EH (cell line): Measurements from ENCODE around the gene ABI3BP.

Source experiments
- DNase-seq: peaks from one replicate; pipeline ENCODE4 v3.0.0-alpha.2; 2015; ENCODE audit warnings: low read depth

ABI3BP gene

DNA sequence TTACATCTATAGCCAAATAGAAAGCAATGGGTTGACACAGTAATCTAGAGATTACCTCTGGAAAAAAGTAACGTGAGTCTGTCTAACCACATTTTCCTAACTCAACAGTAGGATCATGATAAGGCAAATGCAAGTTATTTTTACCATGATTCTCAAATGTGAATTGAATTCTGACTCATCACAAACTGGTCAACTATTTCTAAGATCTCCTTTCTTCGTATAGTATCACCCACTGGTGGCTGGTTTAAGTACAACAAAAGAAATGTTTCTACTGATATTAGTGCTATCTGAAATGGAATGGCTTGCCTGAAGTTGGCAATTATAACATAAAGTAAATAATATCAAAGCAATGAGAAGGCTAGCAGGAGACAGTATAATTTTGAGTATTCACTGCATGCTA is 102.2 kb downstream of the ABI3BP start:
- DNase-seq = peak; percentile 59

DNA sequence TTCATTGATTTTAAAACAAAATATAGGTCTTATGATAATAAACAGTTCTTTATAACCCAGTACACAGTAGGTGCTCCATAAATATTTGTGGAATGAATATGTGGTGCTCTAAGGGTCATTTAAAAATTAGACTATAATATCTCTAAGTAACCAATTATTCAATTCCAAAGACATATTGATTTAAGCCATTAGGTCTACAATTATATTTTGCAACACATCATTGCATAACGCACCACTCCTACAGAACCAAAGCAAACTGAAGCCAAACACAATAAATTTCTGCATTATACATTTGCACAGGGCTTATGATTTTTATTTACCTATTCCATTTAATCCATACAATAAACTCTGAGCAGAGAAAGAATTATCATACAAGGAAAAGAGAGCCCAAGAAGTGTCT is 104.3 kb downstream of the ABI3BP start:
- DNase-seq = no peak

DNA sequence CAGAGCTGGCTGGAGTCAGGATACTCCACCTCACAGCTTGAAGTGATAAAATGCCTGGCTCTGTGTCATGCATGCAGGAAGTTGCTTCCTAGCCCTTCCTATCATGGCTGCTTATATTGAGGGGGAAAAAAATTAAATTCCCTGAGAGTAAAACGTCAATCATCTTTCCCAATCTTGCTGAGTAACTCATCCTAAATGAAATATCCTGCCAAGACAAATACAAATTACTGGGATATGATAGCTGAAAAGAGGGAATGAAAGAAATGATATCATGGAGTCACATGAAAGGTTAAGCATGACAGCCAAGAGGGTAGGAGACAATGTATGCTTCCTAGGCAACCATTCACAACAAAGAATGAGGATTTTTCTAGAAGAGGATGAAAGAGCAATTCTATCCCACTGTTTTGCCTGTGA is 110.6 kb downstream of the ABI3BP start:
- DNase-seq = peak; percentile 82

DNA sequence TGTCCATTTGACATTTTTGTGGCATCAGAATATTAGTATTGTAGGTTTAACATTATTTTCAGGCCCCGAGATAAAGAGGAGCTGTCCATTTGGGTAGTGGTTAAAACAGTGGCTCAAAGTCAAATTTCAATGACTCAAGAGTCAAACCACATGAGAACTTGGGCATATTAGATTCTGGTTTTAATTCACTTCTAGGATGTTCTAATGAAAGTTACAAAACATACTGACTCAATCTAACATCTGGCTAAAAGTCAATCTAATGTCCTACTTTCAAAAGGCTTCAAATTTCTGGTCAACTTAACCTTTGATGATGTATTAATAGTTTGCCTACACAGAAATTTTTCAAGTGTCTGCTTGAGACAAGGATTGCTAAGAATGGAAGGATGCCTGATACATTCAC is 112.4 kb downstream of the ABI3BP start:
- DNase-seq = peak; percentile 35

DNA sequence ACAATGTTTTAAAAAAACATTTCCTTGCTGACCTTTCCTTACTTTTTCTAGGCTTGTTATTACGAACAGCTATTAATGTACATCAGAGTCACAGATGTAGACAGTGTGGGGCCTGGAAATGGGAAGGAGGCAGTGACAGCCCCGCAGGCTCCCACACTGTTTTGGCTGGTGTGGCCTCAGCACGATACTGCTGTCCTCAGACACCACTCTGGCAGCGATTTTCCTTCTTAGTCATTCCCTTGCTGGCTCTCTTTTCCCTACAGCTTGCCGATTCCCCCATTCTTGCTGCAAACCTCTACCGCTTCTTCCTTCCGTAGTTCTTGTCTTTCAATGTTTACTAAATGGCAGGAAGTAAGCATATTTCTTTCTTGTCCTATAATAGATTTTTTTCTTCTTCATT is 113.1 kb downstream of the ABI3BP start:
- DNase-seq = peak; percentile 55

DNA sequence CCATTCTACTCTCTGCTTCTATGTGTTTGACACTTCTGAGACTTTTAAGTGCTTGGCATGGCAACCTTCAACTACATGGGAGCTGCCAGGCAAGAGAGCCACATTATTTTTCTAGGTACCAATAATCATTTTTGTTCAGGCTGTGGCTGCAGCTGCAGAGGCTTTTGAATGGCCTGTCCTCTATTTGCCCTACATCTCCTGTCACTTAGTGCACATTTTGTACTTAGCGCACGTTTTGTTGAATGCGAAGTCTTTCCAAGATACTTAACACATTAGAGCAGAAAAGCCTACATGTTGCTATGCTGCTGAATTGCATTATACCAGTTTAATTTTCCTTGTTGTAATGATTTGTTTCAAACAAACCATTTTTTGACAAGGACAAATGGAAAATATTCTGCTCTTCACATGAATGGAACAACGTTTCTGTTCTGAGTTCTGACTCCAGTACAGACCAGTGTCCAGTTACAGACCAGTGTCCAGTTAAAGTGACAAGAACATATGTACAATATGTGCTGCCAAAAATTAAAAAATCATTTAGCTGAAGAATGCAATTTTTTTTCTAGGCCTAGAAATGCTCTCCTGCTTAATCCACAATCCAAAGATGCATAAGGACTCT is 113.9 kb downstream of the ABI3BP start:
- DNase-seq = no peak

DNA sequence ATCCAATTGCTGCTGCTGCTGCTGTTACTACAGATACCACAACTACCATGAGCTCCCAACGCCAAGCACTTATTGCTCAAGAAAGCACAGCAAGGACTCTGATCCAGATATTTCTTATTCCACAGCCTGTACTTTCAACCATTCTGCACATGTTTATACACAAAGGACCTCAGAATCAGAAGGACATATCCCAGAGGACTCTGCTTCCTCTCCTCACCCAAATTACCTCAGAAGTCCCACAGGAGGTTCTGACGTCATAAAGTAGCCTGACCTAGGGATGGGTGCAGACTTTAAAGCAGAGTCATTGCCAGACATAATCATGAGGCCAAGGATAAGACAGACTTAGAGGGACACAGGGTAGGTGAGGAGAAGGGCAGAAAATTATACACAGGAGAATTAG is 115.9 kb downstream of the ABI3BP start:
- no peak for DNase-seq

DNA sequence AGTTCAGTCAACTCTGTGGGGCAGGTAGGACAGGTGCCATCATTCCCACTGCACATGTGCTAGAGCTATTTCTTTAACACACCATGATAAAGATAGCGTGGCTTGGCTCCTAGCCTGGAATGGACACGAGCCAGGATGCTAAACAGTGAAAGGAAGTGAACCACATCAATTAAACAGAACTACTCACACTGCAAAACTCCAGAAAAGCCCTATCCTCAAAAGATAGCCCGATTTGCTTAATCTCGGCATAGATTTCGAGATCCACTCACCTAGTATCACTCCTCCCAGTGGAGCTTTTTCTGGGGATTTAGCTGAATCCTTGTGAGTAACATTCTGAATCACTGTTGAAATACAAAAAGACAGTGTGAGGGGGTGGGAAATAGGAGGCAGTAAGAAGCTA is 118.0 kb downstream of the ABI3BP start:
- peak; percentile 84 for DNase-seq

DNA sequence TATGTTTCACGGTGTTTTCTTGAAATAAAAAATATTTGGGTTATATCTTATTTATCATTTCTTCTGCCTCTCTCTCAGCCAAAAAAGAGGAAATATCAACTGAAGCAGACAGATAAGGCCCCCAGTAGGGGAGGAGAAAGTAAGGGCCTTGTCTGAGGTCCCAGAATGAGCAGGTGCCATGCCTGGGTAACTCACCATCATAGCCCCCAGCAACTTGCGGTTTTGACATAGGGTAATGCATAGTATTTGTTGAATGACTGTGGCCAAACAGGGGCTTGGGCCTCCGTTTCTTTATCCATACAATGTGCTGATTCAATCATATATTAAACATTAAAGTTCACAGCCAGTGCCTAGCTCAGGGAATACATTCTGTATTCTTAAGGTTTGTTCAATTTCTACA is 119.6 kb downstream of the ABI3BP start:
- DNase-seq = no peak

DNA sequence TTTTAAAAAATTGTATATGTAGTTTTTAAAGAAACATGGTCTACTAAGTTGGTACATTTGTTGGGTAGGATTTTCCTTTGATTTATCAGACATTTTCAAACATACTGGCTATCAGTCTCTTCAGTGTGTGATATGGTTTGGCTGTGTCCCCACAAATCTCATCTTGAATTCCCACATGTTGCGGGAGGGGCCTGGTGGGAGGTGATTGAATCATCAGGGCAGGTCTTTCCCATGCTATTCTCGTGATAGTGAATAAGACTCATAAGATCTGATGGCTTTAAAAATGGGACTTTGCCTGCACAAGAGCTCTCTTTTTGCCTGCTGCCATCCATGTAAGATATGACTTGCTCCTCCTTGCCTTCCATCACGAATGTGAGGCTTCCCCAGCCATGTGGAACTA is 121.9 kb downstream of the ABI3BP start:
- no peak for DNase-seq

DNA sequence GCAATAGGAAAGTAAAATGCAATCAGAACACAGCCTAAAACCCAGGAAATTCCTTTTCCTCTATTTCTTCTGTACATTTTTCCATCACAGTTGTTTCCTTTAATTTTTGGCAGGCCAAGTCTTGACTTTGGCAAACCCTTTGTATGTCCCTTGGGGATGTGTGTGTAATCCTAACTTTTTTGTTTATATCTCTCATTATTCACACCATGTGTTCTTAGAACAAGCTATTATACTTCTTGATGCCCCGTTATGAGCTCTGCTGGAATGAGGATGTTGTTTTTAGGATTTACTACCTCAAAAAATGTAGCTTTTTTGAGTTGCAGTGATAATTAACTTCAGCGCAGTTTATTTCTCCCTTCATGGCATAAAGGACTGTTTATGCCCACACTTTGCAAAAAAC is 123.4 kb downstream of the ABI3BP start:
- peak; percentile 76 for DNase-seq

DNA sequence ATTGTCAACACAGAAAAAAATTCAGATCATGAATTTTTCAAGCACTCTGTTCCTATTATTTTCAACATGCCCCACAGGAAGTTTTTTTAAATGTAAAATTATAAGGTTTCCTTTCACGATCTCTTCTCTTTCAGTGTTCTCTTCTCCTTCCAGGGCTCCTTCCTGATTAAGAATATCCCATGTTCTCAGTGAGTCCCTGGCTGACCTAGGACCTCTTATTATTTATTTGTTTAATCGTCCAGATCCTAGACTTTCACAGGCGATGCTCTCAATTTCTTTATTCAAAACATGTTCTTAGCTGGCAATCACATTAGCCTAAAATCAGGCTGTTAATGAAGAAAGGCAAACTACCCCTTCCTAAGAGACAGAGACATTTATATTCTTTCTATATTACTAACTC is 124.3 kb downstream of the ABI3BP start:
- no peak for DNase-seq

DNA sequence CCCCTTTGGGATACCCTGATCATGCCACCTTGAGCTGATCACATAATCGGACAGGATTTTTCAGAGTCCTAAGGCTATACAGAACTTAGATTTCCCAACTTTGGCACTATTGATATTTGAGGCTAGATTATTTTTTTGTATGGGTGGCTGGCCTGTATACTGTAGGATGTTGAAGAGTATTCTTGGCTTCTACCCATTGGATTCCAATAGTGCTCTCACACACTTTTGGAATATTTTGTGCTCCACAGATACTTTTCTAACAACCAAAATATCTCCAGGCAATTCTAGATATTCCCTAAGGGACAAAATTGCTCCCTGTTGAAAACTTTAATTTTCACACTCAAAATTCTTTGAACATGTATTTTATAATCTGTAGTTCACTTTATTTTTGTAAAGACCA is 125.1 kb downstream of the ABI3BP start:
- DNase-seq = no peak

DNA sequence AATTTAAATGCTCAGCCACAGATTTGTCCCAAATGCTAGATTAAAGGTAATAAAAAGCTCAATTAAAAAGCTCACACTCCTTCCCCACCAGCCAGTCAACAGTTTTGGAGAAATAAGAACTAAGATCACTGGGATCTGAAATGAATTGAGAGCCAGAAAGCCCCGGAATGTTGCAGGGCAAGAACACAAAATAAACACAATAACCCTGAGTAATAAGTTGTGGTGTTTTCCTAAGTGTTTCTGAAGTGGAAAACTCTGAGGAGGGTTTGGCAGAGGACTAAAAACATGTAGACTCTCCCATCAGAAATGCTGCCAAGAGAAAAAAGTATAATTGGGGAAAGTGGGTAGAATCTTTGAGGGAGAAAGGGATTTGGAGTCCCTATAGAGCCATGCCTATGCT is 127.8 kb downstream of the ABI3BP start:
- DNase-seq = peak; percentile 69

DNA sequence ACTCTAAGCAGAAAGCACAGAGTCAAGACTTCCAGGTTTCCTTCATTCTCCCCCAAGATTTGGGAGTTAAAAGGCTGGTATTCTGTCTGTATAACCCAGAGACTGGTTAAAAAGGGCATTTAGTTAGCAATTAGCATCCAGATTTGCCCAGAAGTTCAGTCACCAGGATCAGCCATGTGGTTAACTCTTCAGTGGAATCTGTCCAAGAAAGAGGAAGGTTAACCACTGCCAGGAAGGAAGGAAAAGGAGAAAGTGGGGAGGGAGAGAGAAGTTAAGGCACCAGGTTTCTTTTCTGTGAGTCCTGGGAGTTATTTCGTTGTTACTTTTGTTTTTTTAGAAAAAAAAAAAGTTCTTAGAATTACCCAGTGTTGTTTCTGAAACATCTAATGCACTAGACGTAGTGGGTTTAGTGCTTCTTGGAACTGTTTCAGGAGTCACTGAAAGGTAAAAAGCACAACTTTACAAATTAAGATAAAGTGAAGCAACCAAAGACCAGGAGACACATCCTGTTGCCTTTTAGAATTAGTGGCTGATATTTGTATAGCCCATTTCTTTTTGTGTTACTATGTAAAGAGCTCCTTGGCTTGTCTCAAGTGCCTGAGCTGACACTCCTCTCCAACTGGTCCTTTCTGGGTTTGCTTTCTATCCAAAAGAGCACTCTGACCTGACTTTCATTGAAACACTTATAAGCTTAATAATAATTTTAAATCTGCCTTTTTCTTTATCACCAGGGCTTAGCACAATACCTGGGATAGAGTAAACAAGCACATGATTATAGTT is 128.6 kb downstream of the ABI3BP start:
- DNase-seq = no peak

DNA sequence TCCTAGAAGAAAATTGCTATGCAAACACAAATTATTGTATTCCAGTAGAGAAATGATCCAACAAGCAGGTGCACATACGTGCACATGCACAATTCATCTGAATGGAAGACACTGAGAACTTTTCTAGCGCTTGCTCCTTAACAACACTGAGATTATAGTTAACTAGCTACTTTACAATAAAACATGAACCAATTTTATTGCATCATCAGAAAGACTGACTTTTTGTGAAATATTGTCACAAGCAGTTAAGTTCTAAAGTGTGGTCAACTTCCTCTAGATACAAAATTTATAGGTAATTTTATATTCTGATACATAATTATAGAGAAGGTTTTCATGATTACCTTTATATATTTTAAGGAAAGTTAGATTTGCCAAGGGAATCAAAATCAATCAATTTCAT is 135.4 kb downstream of the ABI3BP start:
- no peak for DNase-seq

DNA sequence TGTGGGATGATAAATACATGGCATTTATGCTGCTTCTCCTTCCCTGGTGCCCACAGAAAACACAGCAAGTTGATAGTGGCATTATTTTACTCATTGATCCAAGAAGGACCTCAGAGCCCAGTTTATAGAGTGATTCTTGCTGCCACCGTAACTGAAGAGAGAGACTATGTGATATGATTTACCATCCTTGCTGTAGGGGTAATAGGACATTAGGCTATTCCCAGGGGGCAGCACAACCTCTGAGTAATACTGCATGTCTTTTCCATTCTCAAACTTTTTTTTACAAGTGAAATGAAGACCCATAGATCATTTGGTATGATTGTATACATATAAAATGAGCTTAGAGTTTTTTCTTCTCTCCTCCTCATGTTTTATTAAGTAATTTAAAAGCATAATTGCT is 136.4 kb downstream of the ABI3BP start:
- DNase-seq = no peak

DNA sequence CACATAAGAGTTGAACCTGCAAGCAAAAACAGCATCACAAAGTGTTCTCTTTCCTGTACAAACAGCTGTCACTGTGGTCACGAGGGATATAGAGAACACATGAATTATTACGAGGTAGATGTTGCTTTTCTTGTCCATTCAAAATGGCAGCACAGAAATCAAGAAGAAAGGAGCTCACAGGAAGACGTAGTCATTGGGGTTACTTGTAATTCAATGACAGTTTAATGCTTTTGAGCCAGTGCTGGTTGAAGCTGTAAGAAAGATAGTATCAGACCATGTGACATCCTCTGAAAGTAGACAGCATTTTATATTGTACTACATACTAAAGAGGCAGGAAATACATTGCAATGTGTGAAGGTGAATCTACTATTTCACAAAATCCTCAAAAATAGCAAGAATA is 140.4 kb downstream of the ABI3BP start:
- no peak for DNase-seq

DNA sequence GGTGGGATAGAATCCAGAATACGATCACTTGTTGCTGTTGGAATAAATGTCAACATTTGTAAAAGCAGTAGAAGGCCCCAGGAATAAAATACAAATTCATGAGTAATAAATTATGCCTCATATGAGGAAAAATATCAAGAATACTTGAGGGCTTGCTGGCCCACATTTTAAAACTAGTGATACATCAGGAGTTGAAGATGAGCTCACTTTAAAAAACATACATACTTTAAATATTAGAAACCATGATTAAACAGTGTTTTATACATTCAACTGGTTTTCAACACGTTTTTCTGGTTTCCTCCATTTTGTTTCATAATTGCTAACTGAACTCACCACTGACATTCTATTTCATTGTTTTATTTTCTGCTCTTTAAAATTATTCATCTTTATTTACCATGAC is 142.5 kb downstream of the ABI3BP start:
- DNase-seq = no peak

DNA sequence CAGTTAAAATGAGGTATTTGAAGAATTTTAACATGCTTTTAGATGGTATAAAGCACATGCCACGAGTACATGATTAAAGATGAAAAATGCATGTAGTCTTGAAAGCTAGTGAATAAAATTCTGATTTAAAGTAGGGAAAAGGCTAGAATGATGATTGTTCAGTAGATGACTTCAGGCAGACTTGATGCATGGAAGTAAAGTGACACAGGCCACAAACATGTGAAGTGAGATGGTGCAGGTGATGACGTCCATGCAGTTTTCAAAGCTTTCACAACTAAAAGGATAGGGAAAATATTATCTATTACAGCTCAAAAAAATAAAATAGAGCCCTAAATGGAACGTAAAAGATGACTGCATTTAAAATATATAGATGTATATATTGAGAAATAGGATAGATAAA is 143.1 kb downstream of the ABI3BP start:
- DNase-seq = no peak

DNA sequence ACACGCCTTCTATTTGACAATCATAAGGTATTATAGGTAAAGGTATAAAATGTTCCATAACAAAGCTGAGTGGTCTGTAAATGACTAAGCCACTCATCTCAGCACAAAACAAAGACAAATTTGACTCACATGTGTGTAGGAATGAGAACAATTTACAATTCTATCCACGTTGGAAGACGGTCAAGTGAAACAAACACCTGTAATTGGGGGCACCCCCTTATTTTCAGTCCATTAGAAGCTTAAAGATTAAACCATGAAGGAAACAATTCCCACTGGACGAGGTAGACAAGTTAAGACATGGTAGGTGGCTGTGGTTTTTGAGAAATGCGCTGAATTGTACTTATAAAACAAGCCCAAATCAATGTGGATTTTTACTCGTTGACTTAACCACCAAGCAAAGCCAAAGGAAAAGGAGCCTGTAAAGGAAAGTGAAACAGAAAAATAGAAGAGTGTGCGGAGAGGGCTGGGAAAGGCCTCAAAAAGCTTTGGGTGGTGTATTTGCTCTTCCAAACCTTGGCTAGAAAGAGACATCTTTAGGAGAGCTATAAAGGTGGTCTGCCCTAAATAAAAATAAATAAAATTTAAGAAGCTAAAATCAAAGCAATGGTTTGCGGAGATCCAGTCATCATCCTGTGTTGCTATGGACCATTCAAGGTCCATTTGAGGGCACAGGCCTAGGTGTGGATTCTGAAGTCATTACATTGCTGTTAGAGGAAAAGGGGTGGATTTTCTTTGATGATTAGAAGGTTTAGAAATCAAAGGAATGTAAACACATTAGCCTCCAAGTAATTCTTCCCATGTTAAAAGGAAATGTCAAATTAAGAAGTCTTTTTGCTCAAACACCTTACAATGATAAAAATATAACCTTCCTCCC is 148.9 kb downstream of the ABI3BP start:
- peak; percentile 13 for DNase-seq

DNA sequence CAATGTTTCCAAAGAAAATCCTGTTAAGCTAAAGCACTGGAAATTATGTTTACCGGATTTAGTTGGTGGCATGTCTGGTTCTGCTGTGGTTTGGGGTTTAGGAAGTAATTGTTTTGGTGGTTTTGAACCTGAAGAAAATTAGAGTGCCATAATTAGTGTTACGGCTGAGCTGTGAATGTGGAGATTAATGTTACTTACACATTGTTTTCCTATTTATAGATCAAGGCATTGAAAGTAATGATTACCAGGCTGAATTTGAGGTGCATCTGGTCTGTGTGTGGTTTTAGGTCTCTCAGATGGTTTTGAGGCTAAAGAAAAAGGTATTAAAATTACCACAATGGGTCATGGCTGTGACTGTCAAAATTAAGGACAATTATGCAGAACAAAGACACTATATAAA is 155.1 kb downstream of the ABI3BP start:
- DNase-seq = no peak

DNA sequence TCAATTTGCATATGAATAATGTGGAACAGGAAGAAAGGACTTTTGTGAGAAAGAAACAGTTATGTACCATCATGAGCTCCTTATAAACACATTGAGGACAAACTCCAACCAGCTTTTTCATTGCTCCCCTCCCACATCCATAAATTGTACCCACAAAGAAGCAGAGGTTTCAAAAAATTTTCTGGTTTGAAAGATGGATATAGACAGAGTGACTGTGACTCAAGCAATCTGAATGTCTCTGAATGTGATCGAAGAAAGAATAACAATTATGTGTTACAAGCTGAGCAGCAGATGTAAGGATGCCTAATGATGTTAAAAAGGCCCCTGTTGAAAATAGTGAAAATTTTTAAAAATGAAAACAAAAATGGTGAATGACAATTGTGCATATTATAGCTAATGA is 156.6 kb downstream of the ABI3BP start:
- DNase-seq = peak; percentile 33
